Suprapubic skin (tissue), 4 donors: ENCODE data around the gene TPCN2.

Experiments used
- EP300 ChIP-seq: sonication (generic); formaldehyde crosslinking; IDR thresholded peaks from one replicate; pipeline ENCODE4 v1.6.1; 2017; ENCODE audit warnings: antibody characterized with exemption
- POLR2A ChIP-seq, 2 donors: fragments of 450-650 bp; IDR thresholded peaks; one replicate each; pipeline ENCODE4 v1.6.1; 2017; ENCODE audit warnings: antibody characterized with exemption in 2 of 2, mild to moderate bottlenecking in 2 of 2, moderate library complexity in 2 of 2
- POLR2AphosphoS5 ChIP-seq, 3 donors: sonication (generic); formaldehyde crosslinking; IDR thresholded peaks; one replicate each; pipeline ENCODE4 v1.6.1; 2017; ENCODE audit warnings: antibody characterized with exemption in 3 of 3
- TF ChIP-seq, protein P1 (sequence below), 2 donors: fragments of 200-600 bp in 1 of 2; fragments of 450-650 bp in 1 of 2; sonication (generic) in 1 of 2; IDR thresholded peaks; one replicate each; pipeline ENCODE4 v1.5.1; 2016 to 2019; ENCODE audit warnings: antibody characterized with exemption in 2 of 2, mild to moderate bottlenecking in 1 of 2, moderate library complexity in 1 of 2

DNA sequence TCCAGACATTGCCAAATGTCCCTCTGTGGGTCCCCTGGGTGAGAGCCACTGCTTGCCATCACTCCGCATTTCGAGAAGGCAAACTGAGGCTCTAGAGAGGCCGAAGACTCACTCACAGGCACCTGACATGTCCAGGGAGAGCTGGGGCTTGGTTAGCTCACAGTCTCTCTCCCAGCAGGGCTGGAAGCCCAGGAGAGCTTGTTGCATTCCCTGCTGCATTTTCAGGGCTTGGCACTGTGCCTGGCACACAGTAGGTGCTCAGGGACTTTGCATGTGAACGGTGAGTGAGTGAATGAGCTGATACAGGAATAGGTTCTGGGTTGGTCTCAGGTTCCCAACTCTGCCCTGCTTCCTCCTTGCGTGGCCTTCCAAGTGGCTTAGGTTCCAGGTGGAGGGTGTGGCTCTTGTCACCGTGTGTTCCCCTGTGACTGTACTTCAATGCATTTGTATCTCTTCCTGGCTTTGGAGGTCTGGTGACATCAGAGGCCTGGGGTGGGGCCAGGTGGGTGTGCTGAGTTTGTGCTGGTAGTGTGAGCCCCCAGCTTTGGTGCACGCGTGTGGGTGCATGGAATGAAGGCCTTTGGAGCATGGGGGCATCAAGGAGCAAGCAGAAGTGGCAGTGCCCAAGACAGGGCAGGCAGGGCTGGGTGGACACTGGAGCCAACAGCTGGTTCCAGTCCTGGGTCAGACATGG, 88.6 kb downstream of the TPCN2 start:
- TF ChIP-seq, protein P1, sequence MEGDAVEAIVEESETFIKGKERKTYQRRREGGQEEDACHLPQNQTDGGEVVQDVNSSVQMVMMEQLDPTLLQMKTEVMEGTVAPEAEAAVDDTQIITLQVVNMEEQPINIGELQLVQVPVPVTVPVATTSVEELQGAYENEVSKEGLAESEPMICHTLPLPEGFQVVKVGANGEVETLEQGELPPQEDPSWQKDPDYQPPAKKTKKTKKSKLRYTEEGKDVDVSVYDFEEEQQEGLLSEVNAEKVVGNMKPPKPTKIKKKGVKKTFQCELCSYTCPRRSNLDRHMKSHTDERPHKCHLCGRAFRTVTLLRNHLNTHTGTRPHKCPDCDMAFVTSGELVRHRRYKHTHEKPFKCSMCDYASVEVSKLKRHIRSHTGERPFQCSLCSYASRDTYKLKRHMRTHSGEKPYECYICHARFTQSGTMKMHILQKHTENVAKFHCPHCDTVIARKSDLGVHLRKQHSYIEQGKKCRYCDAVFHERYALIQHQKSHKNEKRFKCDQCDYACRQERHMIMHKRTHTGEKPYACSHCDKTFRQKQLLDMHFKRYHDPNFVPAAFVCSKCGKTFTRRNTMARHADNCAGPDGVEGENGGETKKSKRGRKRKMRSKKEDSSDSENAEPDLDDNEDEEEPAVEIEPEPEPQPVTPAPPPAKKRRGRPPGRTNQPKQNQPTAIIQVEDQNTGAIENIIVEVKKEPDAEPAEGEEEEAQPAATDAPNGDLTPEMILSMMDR (IDR thresholded peaks at IDR 0.05), result no peak
- no peak for TF ChIP-seq EP300
- TF ChIP-seq POLR2AphosphoS5 (IDR thresholded peaks at IDR 0.05), result no peak
- TF ChIP-seq POLR2A (IDR thresholded peaks at IDR 0.05), result no peak
